ENCODE measurements around the gene SPOP.

DNA sequence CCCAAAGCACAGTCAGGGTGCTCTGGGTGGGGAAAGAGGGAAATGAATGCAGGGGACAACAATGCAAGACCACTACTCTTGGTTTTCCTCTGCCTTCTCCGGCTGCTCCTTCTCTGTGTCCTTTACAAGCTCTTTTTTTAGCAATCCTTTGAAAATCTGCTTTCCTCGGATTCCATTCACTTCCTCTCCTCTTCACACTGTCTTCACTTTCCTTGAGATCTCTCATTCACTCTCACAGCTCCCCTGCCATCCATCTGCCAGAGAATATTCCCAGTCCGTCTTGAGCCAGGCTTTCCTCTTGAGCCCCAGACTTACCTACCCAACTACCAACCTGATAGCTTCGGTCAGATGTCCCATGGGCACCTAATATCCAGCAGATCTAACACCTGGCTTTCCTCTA is 11.0 kb upstream of the SPOP start:
- TF ChIP-seq BHLHE40 (IDR thresholded peaks at IDR 0.05; ENCODE audit: borderline replicate concordance) = no peak
- no peak for TF ChIP-seq FOXK2 (IDR thresholded peaks at IDR 0.05)
- TF ChIP-seq SP1 (IDR thresholded peaks at IDR 0.05) = no peak
- no peak for TF ChIP-seq ELF4 (IDR thresholded peaks at IDR 0.05)
- no peak for TF ChIP-seq HDGF (IDR thresholded peaks at IDR 0.05; ENCODE audit: borderline replicate concordance)
- no peak for TF ChIP-seq FOXM1 (IDR thresholded peaks at IDR 0.05; ENCODE audit: borderline replicate concordance)
- no peak for TF ChIP-seq ARNT (IDR thresholded peaks at IDR 0.05)
- TF ChIP-seq CTBP1 (IDR thresholded peaks at IDR 0.05; ENCODE audit: borderline replicate concordance) = no peak
- TF ChIP-seq, protein P1, sequence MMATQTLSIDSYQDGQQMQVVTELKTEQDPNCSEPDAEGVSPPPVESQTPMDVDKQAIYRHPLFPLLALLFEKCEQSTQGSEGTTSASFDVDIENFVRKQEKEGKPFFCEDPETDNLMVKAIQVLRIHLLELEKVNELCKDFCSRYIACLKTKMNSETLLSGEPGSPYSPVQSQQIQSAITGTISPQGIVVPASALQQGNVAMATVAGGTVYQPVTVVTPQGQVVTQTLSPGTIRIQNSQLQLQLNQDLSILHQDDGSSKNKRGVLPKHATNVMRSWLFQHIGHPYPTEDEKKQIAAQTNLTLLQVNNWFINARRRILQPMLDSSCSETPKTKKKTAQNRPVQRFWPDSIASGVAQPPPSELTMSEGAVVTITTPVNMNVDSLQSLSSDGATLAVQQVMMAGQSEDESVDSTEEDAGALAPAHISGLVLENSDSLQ (IDR thresholded peaks at IDR 0.05) = no peak
- no peak for TF ChIP-seq LEF1 (IDR thresholded peaks at IDR 0.05; ENCODE audit: borderline replicate concordance)
- no peak for TF ChIP-seq FOXA1 (IDR thresholded peaks at IDR 0.05)
